Heart left ventricle (tissue), 16 donors: ENCODE measurements around the gene PHF2. TPM values are rescaled to one million over a fixed set of nuclear protein-coding genes. Genes with fewer than 3 reads are reported as not detected.

Source experiments
- ATAC-seq, 4 donors: fragments of 200-7000 bp; cut with Tn5 transposase; one replicate each; pipeline ENCODE4 v1.9.1; 2020 to 2022; ENCODE audit warnings: moderate library complexity in 4 of 4, mild to moderate bottlenecking in 3 of 4, moderate number of reproducible peaks in 1 of 4
- DNase-seq, 5 donors: peaks; one replicate each; pipeline ENCODE4 v3.0.0-alpha.2; 2020
- H3K27ac ChIP-seq, 12 donors: fragments of 200-600 bp; sonication (generic) in 4 of 12; one replicate each; pipeline versions ENCODE4 v1.5.0 to v1.8.0; 2016 to 2022; ENCODE audit warnings: mild to moderate bottlenecking in 2 of 12
- H3K27me3 ChIP-seq, 9 donors: fragments of 200-600 bp; sonication (generic) in 2 of 9; one replicate each; pipeline versions ENCODE4 v1.5.1 to v1.8.0; 2016 to 2022; ENCODE audit warnings: mild to moderate bottlenecking in 3 of 9
- H3K36me3 ChIP-seq, 9 donors: fragments of 200-600 bp; sonication (generic) in 2 of 9; one replicate each; pipeline versions ENCODE4 v1.5.0 to v1.8.0; 2018 to 2022; ENCODE audit warnings: mild to moderate bottlenecking in 2 of 9
- H3K4me1 ChIP-seq, 12 donors: fragments of 200-600 bp; sonication (generic) in 4 of 12; one replicate each; pipeline versions ENCODE4 v1.5.0 to v1.8.0; 2016 to 2022; ENCODE audit warnings: mild to moderate bottlenecking in 3 of 12
- H3K4me3 ChIP-seq, 12 donors: fragments of 200-600 bp; sonication (generic) in 4 of 12; one replicate each; pipeline versions ENCODE4 v1.5.0 to v1.8.0; 2017 to 2022; ENCODE audit warnings: mild to moderate bottlenecking in 9 of 12, moderate library complexity in 4 of 12
- H3K9me3 ChIP-seq, 12 donors: fragments of 200-600 bp; sonication (generic) in 4 of 12; one replicate each; pipeline versions ENCODE4 v1.5.0 to v1.8.0; 2016 to 2022; ENCODE audit warnings: mild to moderate bottlenecking in 1 of 12
- CTCF ChIP-seq, 12 donors: fragments of 200-600 bp; sonication (generic) in 4 of 12; IDR thresholded peaks; one replicate each; pipeline versions ENCODE4 v1.5.0 to v1.8.0; 2018 to 2022; ENCODE audit warnings: antibody characterized with exemption in 12 of 12, mild to moderate bottlenecking in 5 of 12
- POLR2A ChIP-seq, 2 donors: fragments of 450-650 bp; IDR thresholded peaks; one replicate each; pipeline ENCODE4 v1.6.1; 2017; ENCODE audit warnings: antibody characterized with exemption in 2 of 2, mild to moderate bottlenecking in 2 of 2, moderate library complexity in 2 of 2
- WGBS, 4 donors: extraction: QIAGEN DNeasy Blood & Tissue Kit in 2 of 4; methylation state at CpG; one replicate each; pipeline versions ENCODE4 v1.1.5 to v1.1.7; 2013 to 2018; 5-methylcytosine and 5-hydroxymethylcytosine counted together
- intact Hi-C, 10 donors: fragments of 100-400 bp; cut with DNase I; formaldehyde crosslinking; loops; one replicate each; pipeline versions ENCODE4 v1.11.1 to v1.14.2; 2022
- polyA plus RNA-seq, 2 donors: library from polyadenylated mRNA; stranded (reverse); fragments of 200-250 nt; gene quantifications; one replicate each; pipeline ENCODE4 v1.2.3, GENCODE V29; 2013
- total RNA-seq, 9 donors: library from RNA; depleted of rRNA in 2 of 9; stranded (reverse); fragments of >200 nt in 2 of 9; fragmentation: NEBNext Ultra II Directional in 3 of 9; extraction: Animal tissue kit (Norgen Biotek cat#: 25700) in 3 of 9; gene quantifications; one replicate each; pipeline versions ENCODE4 v1.1.0 to v1.2.4, GENCODE V29; 2016 to 2023
- donor health status: ischemic (EF 13 %, LVEDD 7.1; RV severe dilation, severe dysfunction).
- donor health status: healthy with polysubstance abuse.
- donor health status: DM: no; HTN: yes; CAD: no.
- donor health status: DM: no; HTN: no; CAD: no.
- donor health status: ischemic (EF 25% LVEDD 6.9; RV normal size, moderate dysfunction).
- donor health status: ischemic (EF 25% LVEDD 5.7; RV mildly dilated, moderate dysfunction).
- donor health status: healthy.
- donor health status: DM: yes; HTN: yes; CAD: no.
- donor health status: ischemic (EF 35%, LVEDD 5.7; RV mildly dilated, moderate dysfunction).
- donor health status: nonischemic (EF 11% LVEDD 7.7; RV severe dilation, severe dysfunction).
- donor health status: DM: yes; HTN: yes; CAD: no.
- donor health status: PGD.
- donor health status: ischemic (EF 29% LVEDD 5.4; RV normal size, mild dysfunction).
- donor health status: nonischemic (EF 23%, LVEDD 6.1; RV moderate dilation, normal function).

PHF2 gene
- total and polyA plus RNA-seq, 11 donors, result 18.8 to 37.2 (median 22.1) TPM

GRCh38 chr9:93569621-93570174 lies 6.7 kb upstream of the PHF2 start:
- H3K4me1 ChIP-seq, result peaks cover 0 to 43% (median 13%) of the 10 kb centered on the region in 12 donors
- no peak for DNase-seq
- H3K27ac ChIP-seq, result no peak overlapping the region
- intact Hi-C loops, result loop anchor here (5.0 to 10.0 kb wide), 9 partner anchors 115 to 475 kb away; partner anchors contain the start of genes FAM120A (in 5 of the 10), FAM120AOS (in 5 of the 10) and CARD19 (in 1 of the 10)
- peaks cover 0 to 10% (median 0%) of the 10 kb centered on the region in 12 donors for H3K9me3 ChIP-seq
- H3K27me3 ChIP-seq, result no peaks in the 10 kb centered on the region
- TF ChIP-seq CTCF (IDR thresholded peaks at IDR 0.05), result no peak
- TF ChIP-seq POLR2A (IDR thresholded peaks at IDR 0.05), result no peak
- ATAC-seq, result no peak
- no peak overlapping the region for H3K4me3 ChIP-seq
- H3K36me3 ChIP-seq, result peaks cover 0 to 8% (median 5%) of the 10 kb centered on the region in 9 donors
- 83 to 97% (median 93%) methylated on average over 1 of the region's 1 CpG for WGBS, 4 donors

- no peak for TF ChIP-seq POLR2A (IDR thresholded peaks at IDR 0.05)
- no peak for TF ChIP-seq CTCF (IDR thresholded peaks at IDR 0.05)
- DNase-seq (no peak), ATAC-seq (no peak)
- peaks cover 0 to 41% (median 16%) of the 10 kb centered on the region in 12 donors for H3K4me1 ChIP-seq
- H3K27me3 ChIP-seq, result no peaks in the 10 kb centered on the region
- 74 to 84% (median 79%) methylated on average over 2 of the region's 2 CpGs for WGBS, 4 donors
- no peak overlapping the region for H3K4me3 ChIP-seq
- peaks cover 0 to 10% (median 0%) of the 10 kb centered on the region in 12 donors for H3K9me3 ChIP-seq
- intact Hi-C loops, result loop anchor here in 1 of 10 donors (10.0 kb wide), 1 partner anchor 127 kb away; no protein-coding TSS in a partner anchor
- H3K27ac ChIP-seq, result no peak overlapping the region
- H3K36me3 ChIP-seq, result no peaks in the 10 kb centered on the region
Measured at GRCh38 chr9:93572221-93572620, 4.2 kb upstream of the PHF2 start.

- intact Hi-C loops, result loop anchor here in 1 of 10 donors (10.0 kb wide), 1 partner anchor 128 kb away; no protein-coding TSS in a partner anchor
- no peak for DNase-seq
Measured at GRCh38 chr9:93572636-93573515, 3.5 kb upstream of the PHF2 start.

More at GRCh38 chr9:93572636-93573515, 3.5 kb upstream of the PHF2 start:
- Histone ChIP-seq H3K27me3 (no peaks in the 10 kb centered on the region), H3K4me3 (no peak overlapping the region), H3K36me3 (no peaks in the 10 kb centered on the region), H3K27ac (no peak overlapping the region), H3K9me3 (peaks cover 0 to 10% (median 0%) of the 10 kb centered on the region in 12 donors), H3K4me1 (peaks cover 0 to 41% (median 15%) of the 10 kb centered on the region in 12 donors)
- WGBS, 4 donors, result 94 to 97% (median 97%) methylated on average over 8 of the region's 8 CpGs
- no peak for ATAC-seq
- TF ChIP-seq POLR2A (IDR thresholded peaks at IDR 0.05), result no peak
- TF ChIP-seq CTCF (IDR thresholded peaks at IDR 0.05), result no peak
